HCT116 (cell line): Measurements from ENCODE around the gene GOLM1. TPM values are rescaled to one million over a fixed set of nuclear protein-coding genes. Genes with fewer than 3 reads are reported as not detected.

Experiments used
- ATAC-seq: fragments of 200-7000 bp; cut with Tn5 transposase; 2 replicates; pipeline ENCODE4 v1.9.1; 2020; ENCODE audit warnings: mild to moderate bottlenecking, moderate library complexity
- BruUV-seq: library from RNA; stranded (reverse); fragments of 400-500 nt; replicated peaks from 2 replicates; lab custom pipeline; 2021; lab: Mats Ljungman, UMichigan
- CTCF ChIA-PET: fragments of 300-600 bp; sonication (Branson Sonifier 250); formaldehyde crosslinking; loops from one replicate; lab custom pipeline; 2021; ENCODE audit warnings: antibody characterized with exemption; lab: Charles Lee
- POLR2A ChIA-PET: fragments of 300-600, 350-600 bp; sonication (Branson Sonifier 250); formaldehyde crosslinking; loops from one replicate; lab custom pipeline; 2021; ENCODE audit warnings: antibody characterized with exemption; lab: Charles Lee
- RAD21 ChIA-PET, 2 experiments: fragments of 300-600 bp; sonication (Branson Sonifier 250); formaldehyde crosslinking; loops; one replicate each; lab custom pipeline; 2023; ENCODE audit warnings: low total read pairs in 2 of 2; ENCODE audit not compliant: uncharacterized antibody in 2 of 2, unreplicated experiment in 2 of 2, low non-redundant PET in 1 of 2; lab: Charles Lee
- DNase-seq: peaks from one replicate; pipeline ENCODE4 v3.0.0-alpha.2; 2010; ENCODE audit warnings: low read depth, low spot score
- H2AFZ ChIP-seq: fragments of 200-600 bp; shearing (Covaris generic), sonication (generic); 2 replicates; pipeline ENCODE4 v1.6.1; 2017; ENCODE audit warnings: low read depth, mixed run types, mixed read lengths, antibody characterized with exemption, low read length; ENCODE audit not compliant: poor library complexity, severe bottlenecking
- H3K27ac ChIP-seq: 2 replicates; pipeline ENCODE4 v1.5.1; 2012; ENCODE audit warnings: low read depth, low read length
- H3K27me3 ChIP-seq: fragments of 200-600 bp; sonication (generic); 2 replicates; pipeline ENCODE4 v1.6.1; 2016; ENCODE audit warnings: mixed run types, low read length, mixed read lengths; ENCODE audit not compliant: insufficient read depth
- H3K36me3 ChIP-seq, 2 experiments: fragments of 200-500 bp in 1 of 2; fragments of 200-600 bp in 1 of 2; sonication (Bioruptor generic) in 1 of 2; sonication (generic) in 1 of 2; 2 replicates each; pipeline versions ENCODE4 v1.5.1 to v1.6.1; 2014 to 2016; ENCODE audit warnings: low read length in 2 of 2, inconsistent platforms in 1 of 2, mixed read lengths in 1 of 2, mixed run types in 1 of 2; ENCODE audit not compliant: insufficient read depth in 2 of 2, control insufficient read depth in 1 of 2
- H3K4me1 ChIP-seq, 2 experiments: fragments of 200-600 bp in 1 of 2; sonication (generic) in 1 of 2; 2 replicates each; pipeline versions ENCODE4 v1.5.1 to v1.6.1; 2012 to 2017; ENCODE audit warnings: low read length in 2 of 2, inconsistent platforms in 1 of 2, mild to moderate bottlenecking in 1 of 2, mixed read lengths in 1 of 2, mixed run types in 1 of 2, moderate library complexity in 1 of 2; ENCODE audit not compliant: insufficient read depth in 2 of 2, control insufficient read depth in 1 of 2
- H3K4me2 ChIP-seq: fragments of 200-600 bp; sonication (generic); 2 replicates; pipeline ENCODE4 v1.6.1; 2017; ENCODE audit warnings: mixed run types, low read length, mixed read lengths
- H3K4me3 ChIP-seq, 2 experiments: fragments of 200-600 bp in 1 of 2; sonication (generic) in 1 of 2; replicated peaks in 1 of 2; 2 replicates each; pipeline ENCODE4 v1.5.1; 2011 to 2016; ENCODE audit warnings: low read length in 2 of 2, control low read depth in 1 of 2, low read depth in 1 of 2, mild to moderate bottlenecking in 1 of 2, mixed read lengths in 1 of 2, mixed run types in 1 of 2
- H3K79me2 ChIP-seq: fragments of 200-600 bp; sonication (generic); 2 replicates; pipeline ENCODE4 v1.6.1; 2017; ENCODE audit warnings: mild to moderate bottlenecking, mixed run types, low read length, moderate library complexity, mixed read lengths; ENCODE audit not compliant: insufficient read depth
- H3K9ac ChIP-seq: fragments of 200-600 bp; sonication (generic); 2 replicates; pipeline ENCODE4 v1.6.1; 2016; ENCODE audit warnings: low read length, mixed read lengths
- H3K9me2 ChIP-seq: fragments of 200-600 bp; sonication (generic), shearing (Covaris generic); 2 replicates; pipeline ENCODE4 v1.6.1; 2017; ENCODE audit warnings: mixed run types, mild to moderate bottlenecking, moderate library complexity; ENCODE audit not compliant: insufficient read depth
- H3K9me3 ChIP-seq, 2 experiments: fragments of 200-500 bp in 1 of 2; fragments of 200-600 bp in 1 of 2; sonication (Bioruptor generic) in 1 of 2; sonication (generic) in 1 of 2; 2 replicates each; pipeline ENCODE4 v1.6.1; 2014 to 2017; ENCODE audit warnings: low read length in 2 of 2, mixed read lengths in 2 of 2, inconsistent platforms in 1 of 2, low read depth in 1 of 2, mild to moderate bottlenecking in 1 of 2, mixed run types in 1 of 2, moderate library complexity in 1 of 2; ENCODE audit not compliant: control insufficient read depth in 1 of 2, insufficient read depth in 1 of 2
- H4K20me1 ChIP-seq: fragments of 200-600 bp; sonication (generic), shearing (Covaris generic); 2 replicates; pipeline ENCODE4 v1.6.1; 2017; ENCODE audit warnings: mixed run types, mild to moderate bottlenecking, moderate library complexity; ENCODE audit not compliant: insufficient read depth
- ATF3 ChIP-seq: IDR thresholded peaks from 2 replicates; pipeline ENCODE4 v1.6.1; 2012
- CBX3 ChIP-seq: IDR thresholded peaks from 2 replicates; pipeline ENCODE4 v1.6.1; 2012; ENCODE audit warnings: low read depth
- CTCF ChIP-seq, 3 experiments: fragments of 200-600 bp in 1 of 3; sonication (generic) in 1 of 3; IDR thresholded peaks in 2 of 3; conservative IDR thresholded peaks in 1 of 3; 2 replicates each; pipeline ENCODE4 v1.5.1; 2012 to 2017; ENCODE audit warnings: low read depth in 2 of 3, low read length in 2 of 3, antibody characterized with exemption in 1 of 3, borderline replicate concordance in 1 of 3, control low read depth in 1 of 3, mild to moderate bottlenecking in 1 of 3, mixed read lengths in 1 of 3, mixed run types in 1 of 3, moderate library complexity in 1 of 3; ENCODE audit not compliant: insufficient read depth in 1 of 3
- EZH2 ChIP-seq: fragments of 200-600 bp; sonication (generic); IDR thresholded peaks from 2 replicates; pipeline ENCODE4 v1.6.1; 2017; ENCODE audit warnings: antibody characterized with exemption, mixed run types
- EZH2phosphoT487 ChIP-seq: fragments of 200-600 bp; IDR thresholded peaks from 2 replicates; pipeline ENCODE4 v1.6.1; 2018; ENCODE audit warnings: antibody characterized with exemption, borderline replicate concordance
- JUND ChIP-seq: IDR thresholded peaks from 2 replicates; pipeline ENCODE4 v1.6.1; 2012
- POLR2AphosphoS5 ChIP-seq: IDR thresholded peaks from 2 replicates; pipeline ENCODE4 v1.6.1; 2011; ENCODE audit warnings: mild to moderate bottlenecking, low read depth, low read length, moderate library complexity
- RAD21 ChIP-seq: IDR thresholded peaks from 2 replicates; pipeline ENCODE4 v1.6.1; 2012; ENCODE audit warnings: low read depth, mild to moderate bottlenecking
- REST ChIP-seq: IDR thresholded peaks from 2 replicates; pipeline ENCODE4 v1.6.1; 2012; ENCODE audit warnings: low read depth
- SIN3A ChIP-seq: IDR thresholded peaks from 2 replicates; pipeline ENCODE4 v1.6.1; 2012; ENCODE audit warnings: low read depth
- SP1 ChIP-seq: IDR thresholded peaks from 2 replicates; pipeline ENCODE4 v1.6.1; 2012; ENCODE audit warnings: low read depth
- YY1 ChIP-seq: IDR thresholded peaks from 2 replicates; pipeline ENCODE4 v1.6.1; 2011; ENCODE audit warnings: low read length, low read depth, moderate library complexity, mild to moderate bottlenecking; ENCODE audit not compliant: insufficient replicate concordance; ENCODE audit errors: extremely low read depth
- ZFX ChIP-seq: fragments of 450-650 bp; IDR thresholded peaks from 2 replicates; pipeline ENCODE4 v1.6.1; 2017
- ZNF274 ChIP-seq: fragments of 200-500 bp; sonication (Bioruptor generic); IDR thresholded peaks from 2 replicates; pipeline ENCODE4 v1.6.1; 2014; ENCODE audit warnings: mild to moderate bottlenecking, low read depth, low read length, inconsistent platforms
- intact Hi-C: fragments of 100-400 bp; cut with micrococcal nuclease; formaldehyde crosslinking; loops from 2 replicates; pipeline ENCODE4 v1.10.0; 2022
- total RNA-seq: library from RNA; stranded (reverse); gene quantifications from one replicate; pipeline ENCODE4 v1.2.1, GENCODE V29; 2021; ENCODE audit not compliant: unreplicated experiment

GOLM1 gene
- total RNA-seq, 1 experiment from 2014 or later: 69.8 TPM

- DNase-seq (no peak), ATAC-seq (no peak)
- no peaks in the 10 kb centered on the region for H4K20me1 ChIP-seq
- H3K4me3 ChIP-seq: no peak overlapping the region
- no peak overlapping the region for H3K27ac ChIP-seq
- H3K36me3 ChIP-seq: peaks cover 2% of the 10 kb centered on the region in 2 experiments; a peak in 1 of 4 replicates
- ChIA-PET RAD21 (no interaction called here), CTCF (no interaction called here), POLR2A (no interaction called here)
- H3K4me1 ChIP-seq: no peaks in the 10 kb centered on the region
- H3K79me2 ChIP-seq: no peaks in the 10 kb centered on the region; the same call in 1 of the 2 replicates
- TF ChIP-seq POLR2AphosphoS5 (no peak), EZH2phosphoT487 (no peak), JUND (no peak), ATF3 (no peak), ZNF274 (no peak), ZFX (no peak), YY1 (no peak), EZH2 (no peak)
- no peak overlapping the region for H3K4me2 ChIP-seq
- no peak overlapping the region for H3K9ac ChIP-seq
- no peaks in the 10 kb centered on the region for H3K9me3 ChIP-seq
- no peak overlapping the region for H2AFZ ChIP-seq
- intact Hi-C loops: no loop called here
- no TSS peak for BruUV-seq
- H3K27me3 ChIP-seq: no peaks in the 10 kb centered on the region
- H3K9me2 ChIP-seq: no peaks in the 10 kb centered on the region
Observed at GRCh38 chr9:86039991-86040860, 59.1 kb downstream of the GOLM1 start.

GRCh38 chr9:86036555-86036954 is 62.8 kb downstream of the GOLM1 start:
- CTCF ChIA-PET: no interaction called here
- BruUV-seq: no TSS peak
- no peak overlapping the region for H3K9ac ChIP-seq
- no peak for TF ChIP-seq YY1
- TF ChIP-seq REST: no peak
- no peak for TF ChIP-seq SIN3A
- no peak for TF ChIP-seq JUND
- TF ChIP-seq ZNF274: no peak
- no peak for TF ChIP-seq SP1
- no peak for TF ChIP-seq CBX3
- no peak for TF ChIP-seq ZFX
- TF ChIP-seq CTCF (IDR thresholded peaks at IDR 0.05 in 2 of 3, conservative IDR thresholded peaks at IDR 0.05 in 1 of 3; ENCODE audit: borderline replicate concordance in 1 of 3, insufficient read depth in 1 of 3, low read depth in 2 of 3, low read length in 2 of 3): no peak
- TF ChIP-seq RAD21: no peak

More at GRCh38 chr9:86036555-86036954, 62.8 kb downstream of the GOLM1 start:
- no peaks in the 10 kb centered on the region for H3K9me2 ChIP-seq
- DNase-seq: no peak
- ChIA-PET POLR2A (no interaction called here), RAD21 (no interaction called here)
- no peaks in the 10 kb centered on the region for H3K4me1 ChIP-seq
- no peak overlapping the region for H3K4me3 ChIP-seq
- no peak for ATAC-seq
- H3K4me2 ChIP-seq: no peak overlapping the region
- no peaks in the 10 kb centered on the region; the same call in 1 of the 2 replicates for H3K79me2 ChIP-seq
- no peak overlapping the region for H3K27ac ChIP-seq
- no peaks in the 10 kb centered on the region for H3K27me3 ChIP-seq
- H3K9me3 ChIP-seq: no peaks in the 10 kb centered on the region
- intact Hi-C loops: no loop called here
- no peaks in the 10 kb centered on the region for H4K20me1 ChIP-seq
- H3K36me3 ChIP-seq: peaks cover 14 to 25% of the 10 kb centered on the region in 2 experiments; a peak in 3 of 4 replicates
- no peak overlapping the region for H2AFZ ChIP-seq
